Measurements from ENCODE around the gene ARIH1.

Gene ARIH1

GRCh38 chr15:72460402-72460801, 13.7 kb upstream of the ARIH1 start:
- ATAC-seq = no peak
- TF ChIP-seq OSR1 (CRISPR knock-in tag; IDR thresholded peaks at IDR 0.05) = no peak
- TF ChIP-seq ZNF565 (CRISPR knock-in tag; conservative IDR thresholded peaks at IDR 0.05; ENCODE audit: low read depth) = no peak
- TF ChIP-seq ISL1 (CRISPR knock-in tag; IDR thresholded peaks at IDR 0.05) = no peak
- TF ChIP-seq ARNTL (CRISPR knock-in tag; IDR thresholded peaks at IDR 0.05; ENCODE audit: borderline replicate concordance, low read depth) = no peak
- TF ChIP-seq POU6F1 (CRISPR knock-in tag; IDR thresholded peaks at IDR 0.05; ENCODE audit: borderline replicate concordance, low read depth) = no peak
- no peak for TF ChIP-seq TCF4 (CRISPR knock-in tag; IDR thresholded peaks at IDR 0.05; ENCODE audit: borderline replicate concordance)
- no peak for TF ChIP-seq ZFP3 (CRISPR knock-in tag; IDR thresholded peaks at IDR 0.05)
- TF ChIP-seq PPARA (CRISPR knock-in tag; IDR thresholded peaks at IDR 0.05; ENCODE audit: borderline replicate concordance) = no peak
- TF ChIP-seq, protein P1, sequence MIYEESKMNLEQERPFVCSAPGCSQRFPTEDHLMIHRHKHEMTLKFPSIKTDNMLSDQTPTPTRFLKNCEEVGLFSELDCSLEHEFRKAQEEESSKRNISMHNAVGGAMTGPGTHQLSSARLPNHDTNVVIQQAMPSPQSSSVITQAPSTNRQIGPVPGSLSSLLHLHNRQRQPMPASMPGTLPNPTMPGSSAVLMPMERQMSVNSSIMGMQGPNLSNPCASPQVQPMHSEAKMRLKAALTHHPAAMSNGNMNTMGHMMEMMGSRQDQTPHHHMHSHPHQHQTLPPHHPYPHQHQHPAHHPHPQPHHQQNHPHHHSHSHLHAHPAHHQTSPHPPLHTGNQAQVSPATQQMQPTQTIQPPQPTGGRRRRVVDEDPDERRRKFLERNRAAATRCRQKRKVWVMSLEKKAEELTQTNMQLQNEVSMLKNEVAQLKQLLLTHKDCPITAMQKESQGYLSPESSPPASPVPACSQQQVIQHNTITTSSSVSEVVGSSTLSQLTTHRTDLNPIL (CRISPR knock-in tag; IDR thresholded peaks at IDR 0.05; ENCODE audit: low read depth) = no peak
- no peak for TF ChIP-seq RARB (CRISPR knock-in tag; IDR thresholded peaks at IDR 0.05)
- TF ChIP-seq GLIS3 (CRISPR knock-in tag; IDR thresholded peaks at IDR 0.05) = no peak
- TF ChIP-seq TOX (CRISPR knock-in tag; IDR thresholded peaks at IDR 0.05; ENCODE audit: borderline replicate concordance) = no peak
- no peak for TF ChIP-seq ZNF70 (CRISPR knock-in tag; IDR thresholded peaks at IDR 0.05)
- no peak for TF ChIP-seq ZNF8 (CRISPR knock-in tag; IDR thresholded peaks at IDR 0.05)
- no peak for TF ChIP-seq SNAI2 (CRISPR knock-in tag; IDR thresholded peaks at IDR 0.05)
- no peak for TF ChIP-seq PATZ1 (CRISPR knock-in tag; IDR thresholded peaks at IDR 0.05; ENCODE audit: borderline replicate concordance)
- no peak for TF ChIP-seq ESRRG (CRISPR knock-in tag; IDR thresholded peaks at IDR 0.05)
- TF ChIP-seq, protein P2, sequence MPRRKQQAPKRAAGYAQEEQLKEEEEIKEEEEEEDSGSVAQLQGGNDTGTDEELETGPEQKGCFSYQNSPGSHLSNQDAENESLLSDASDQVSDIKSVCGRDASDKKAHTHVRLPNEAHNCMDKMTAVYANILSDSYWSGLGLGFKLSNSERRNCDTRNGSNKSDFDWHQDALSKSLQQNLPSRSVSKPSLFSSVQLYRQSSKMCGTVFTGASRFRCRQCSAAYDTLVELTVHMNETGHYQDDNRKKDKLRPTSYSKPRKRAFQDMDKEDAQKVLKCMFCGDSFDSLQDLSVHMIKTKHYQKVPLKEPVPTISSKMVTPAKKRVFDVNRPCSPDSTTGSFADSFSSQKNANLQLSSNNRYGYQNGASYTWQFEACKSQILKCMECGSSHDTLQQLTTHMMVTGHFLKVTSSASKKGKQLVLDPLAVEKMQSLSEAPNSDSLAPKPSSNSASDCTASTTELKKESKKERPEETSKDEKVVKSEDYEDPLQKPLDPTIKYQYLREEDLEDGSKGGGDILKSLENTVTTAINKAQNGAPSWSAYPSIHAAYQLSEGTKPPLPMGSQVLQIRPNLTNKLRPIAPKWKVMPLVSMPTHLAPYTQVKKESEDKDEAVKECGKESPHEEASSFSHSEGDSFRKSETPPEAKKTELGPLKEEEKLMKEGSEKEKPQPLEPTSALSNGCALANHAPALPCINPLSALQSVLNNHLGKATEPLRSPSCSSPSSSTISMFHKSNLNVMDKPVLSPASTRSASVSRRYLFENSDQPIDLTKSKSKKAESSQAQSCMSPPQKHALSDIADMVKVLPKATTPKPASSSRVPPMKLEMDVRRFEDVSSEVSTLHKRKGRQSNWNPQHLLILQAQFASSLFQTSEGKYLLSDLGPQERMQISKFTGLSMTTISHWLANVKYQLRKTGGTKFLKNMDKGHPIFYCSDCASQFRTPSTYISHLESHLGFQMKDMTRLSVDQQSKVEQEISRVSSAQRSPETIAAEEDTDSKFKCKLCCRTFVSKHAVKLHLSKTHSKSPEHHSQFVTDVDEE (CRISPR knock-in tag; IDR thresholded peaks at IDR 0.05) = no peak
- TF ChIP-seq, protein P3, sequence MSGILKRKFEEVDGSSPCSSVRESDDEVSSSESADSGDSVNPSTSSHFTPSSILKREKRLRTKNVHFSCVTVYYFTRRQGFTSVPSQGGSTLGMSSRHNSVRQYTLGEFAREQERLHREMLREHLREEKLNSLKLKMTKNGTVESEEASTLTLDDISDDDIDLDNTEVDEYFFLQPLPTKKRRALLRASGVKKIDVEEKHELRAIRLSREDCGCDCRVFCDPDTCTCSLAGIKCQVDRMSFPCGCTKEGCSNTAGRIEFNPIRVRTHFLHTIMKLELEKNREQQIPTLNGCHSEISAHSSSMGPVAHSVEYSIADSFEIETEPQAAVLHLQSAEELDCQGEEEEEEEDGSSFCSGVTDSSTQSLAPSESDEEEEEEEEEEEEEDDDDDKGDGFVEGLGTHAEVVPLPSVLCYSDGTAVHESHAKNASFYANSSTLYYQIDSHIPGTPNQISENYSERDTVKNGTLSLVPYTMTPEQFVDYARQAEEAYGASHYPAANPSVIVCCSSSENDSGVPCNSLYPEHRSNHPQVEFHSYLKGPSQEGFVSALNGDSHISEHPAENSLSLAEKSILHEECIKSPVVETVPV (CRISPR knock-in tag; IDR thresholded peaks at IDR 0.05) = no peak
- no peak for TF ChIP-seq BACH2 (CRISPR knock-in tag; IDR thresholded peaks at IDR 0.05; ENCODE audit: borderline replicate concordance)

GRCh38 chr15:72463702-72464101, 10.4 kb upstream of the ARIH1 start:
- ATAC-seq = no peak
- TF ChIP-seq, protein P3 (CRISPR knock-in tag; IDR thresholded peaks at IDR 0.05) = no peak
- TF ChIP-seq TCF4 (CRISPR knock-in tag; IDR thresholded peaks at IDR 0.05; ENCODE audit: borderline replicate concordance) = no peak
- TF ChIP-seq ARNTL (CRISPR knock-in tag; IDR thresholded peaks at IDR 0.05; ENCODE audit: borderline replicate concordance, low read depth) = no peak
- TF ChIP-seq TOX (CRISPR knock-in tag; IDR thresholded peaks at IDR 0.05; ENCODE audit: borderline replicate concordance) = no peak
- TF ChIP-seq, protein P1 (CRISPR knock-in tag; IDR thresholded peaks at IDR 0.05; ENCODE audit: low read depth) = no peak
- TF ChIP-seq OSR1 (CRISPR knock-in tag; IDR thresholded peaks at IDR 0.05) = no peak
- TF ChIP-seq, protein P2 (CRISPR knock-in tag; IDR thresholded peaks at IDR 0.05) = no peak
- TF ChIP-seq RARB (CRISPR knock-in tag; IDR thresholded peaks at IDR 0.05) = no peak
- TF ChIP-seq ZFP30 (CRISPR knock-in tag; IDR thresholded peaks at IDR 0.05) = no peak
- TF ChIP-seq ZNF565 (CRISPR knock-in tag; conservative IDR thresholded peaks at IDR 0.05; ENCODE audit: low read depth) = no peak
- TF ChIP-seq ISL1 (CRISPR knock-in tag; IDR thresholded peaks at IDR 0.05) = no peak
- TF ChIP-seq PPARA (CRISPR knock-in tag; IDR thresholded peaks at IDR 0.05; ENCODE audit: borderline replicate concordance) = no peak
- no peak for TF ChIP-seq ZNF8 (CRISPR knock-in tag; IDR thresholded peaks at IDR 0.05)
- no peak for TF ChIP-seq ZC3H10 (CRISPR knock-in tag; IDR thresholded peaks at IDR 0.05)
- no peak for TF ChIP-seq BACH2 (CRISPR knock-in tag; IDR thresholded peaks at IDR 0.05; ENCODE audit: borderline replicate concordance)
- no peak for TF ChIP-seq CSDC2 (CRISPR knock-in tag; IDR thresholded peaks at IDR 0.05)
